HepG2 (cell line): ENCODE data around the gene INSIG2. TPM values are rescaled to one million over a fixed set of nuclear protein-coding genes. Genes with fewer than 3 reads are reported as not detected.
A peak's percentile ranks its signal among the peaks of the same experiment; 100 is the strongest.

Experiments
- AKNA ChIP-seq: sonication (generic); formaldehyde crosslinking; IDR thresholded peaks from 2 replicates; pipeline ENCODE4 v1.4.0; 2020; ENCODE audit warnings: missing genetic modification reagents, borderline replicate concordance
- ARID4A ChIP-seq: sonication (generic); formaldehyde crosslinking; IDR thresholded peaks from 2 replicates; pipeline ENCODE4 v1.5.0; 2020; ENCODE audit warnings: mild to moderate bottlenecking, missing genetic modification reagents, borderline replicate concordance
- FOXJ3 ChIP-seq: sonication (generic); formaldehyde crosslinking; IDR thresholded peaks from 2 replicates; pipeline ENCODE4 v1.4.0; 2020; ENCODE audit warnings: missing genetic modification reagents, mild to moderate bottlenecking, borderline replicate concordance
- HBP1 ChIP-seq: IDR thresholded peaks from 2 replicates; pipeline ENCODE4 v1.6.1; 2016; ENCODE audit warnings: low read depth, control low read depth
- HDAC1 ChIP-seq: sonication (generic); formaldehyde crosslinking; IDR thresholded peaks from 2 replicates; pipeline ENCODE4 v1.5.1; 2020; ENCODE audit warnings: mild to moderate bottlenecking, missing genetic modification reagents
- HDAC6 ChIP-seq: fragments of 200-600 bp; sonication (generic); IDR thresholded peaks from 2 replicates; pipeline ENCODE4 v1.7.0; 2017; ENCODE audit warnings: mild to moderate bottlenecking, antibody characterized with exemption, low read length, low read depth
- MAFF ChIP-seq: IDR thresholded peaks from 2 replicates; pipeline ENCODE4 v1.6.1; 2011; ENCODE audit warnings: low read depth, low read length, improper control_type of control experiment
- MAFK ChIP-seq, 2 experiments: IDR thresholded peaks in 1 of 2; conservative IDR thresholded peaks in 1 of 2; 2 replicates each; pipeline ENCODE4 v1.6.1; 2011; ENCODE audit warnings: improper control_type of control experiment in 2 of 2, low read length in 2 of 2
- NR2F6 ChIP-seq, 2 experiments: IDR thresholded peaks; 2 replicates each; pipeline ENCODE4 v1.6.1; 2016; ENCODE audit warnings: antibody characterized with exemption in 1 of 2, mild to moderate bottlenecking in 1 of 2
- RBFOX2 ChIP-seq: fragments of 200-400 bp; formaldehyde crosslinking; IDR thresholded peaks from 2 replicates; pipeline ENCODE4 v1.6.1; 2017; ENCODE audit warnings: low read depth, mild to moderate bottlenecking, low read length
- SATB2 ChIP-seq: sonication (generic); formaldehyde crosslinking; IDR thresholded peaks from 2 replicates; pipeline ENCODE4 v1.5.0; 2020; ENCODE audit warnings: missing genetic modification reagents
- SOX6 ChIP-seq, 2 experiments: fragments of 450-650 bp in 1 of 2; sonication (generic) in 1 of 2; formaldehyde crosslinking in 1 of 2; IDR thresholded peaks; 2 replicates each; pipeline versions ENCODE4 v1.4.0 to v1.6.1; 2017 to 2020; ENCODE audit warnings: antibody characterized with exemption in 1 of 2, mild to moderate bottlenecking in 1 of 2, missing genetic modification reagents in 1 of 2
- THRA ChIP-seq: sonication (generic); formaldehyde crosslinking; IDR thresholded peaks from 2 replicates; pipeline ENCODE4 v1.4.0; 2020; ENCODE audit warnings: missing genetic modification reagents, borderline replicate concordance
- ZKSCAN8 ChIP-seq: IDR thresholded peaks from 2 replicates; pipeline ENCODE4 v1.6.1; 2016; ENCODE audit warnings: borderline replicate concordance, missing genetic modification reagents, missing compliant biosample characterization
- ZNF879 ChIP-seq: sonication (generic); formaldehyde crosslinking; IDR thresholded peaks from 2 replicates; pipeline ENCODE4 v1.8.1; 2023; ENCODE audit warnings: missing genetic modification reagents
- polyA plus RNA-seq, 8 experiments: library from polyadenylated mRNA; depleted of rRNA in 3 of 8; stranded (reverse) in 7 of 8; unstranded in 1 of 8; fragments of >200 nt; fragmentation: Illumina TruSeq in 4 of 8; extraction: Trizol in 4 of 8; gene quantifications; 2 replicates each; pipeline versions ENCODE4 v1.2.1 to v1.2.3, GENCODE V29; 2011 to 2016; ENCODE audit warnings: low read depth in 4 of 8, missing spikeins in 1 of 8, mixed read lengths in 1 of 8; ENCODE audit not compliant: insufficient read depth in 1 of 8
- total RNA-seq, 5 experiments: library from RNA; depleted of rRNA; stranded (reverse); fragments of >200 nt; fragmentation: Illumina TruSeq; extraction: Trizol; gene quantifications; 2 replicates each; pipeline ENCODE4 v1.2.3, GENCODE V29; 2016; ENCODE audit warnings: low read depth in 1 of 5

The INSIG2 gene
- total and polyA plus RNA-seq, 2 of the 13 experiments (the other 11 are each of a cell fraction or from before 2014, with no cell fraction given): 73.5 to 481 TPM

GRCh38 chr2:118090387-118091139 is 2.3 kb downstream of the INSIG2 start (continued):
- TF ChIP-seq ARID4A (0 out of 2 replicates have a peak, but pooled peaks have one; percentile 25), HBP1 (CRISPR knock-in tag) (no peak), MAFF (peak; percentile 94), SOX6 (IDR thresholded peaks at IDR 0.05) (no peak), SOX6 (CRISPR knock-in tag; IDR thresholded peaks at IDR 0.05) (peak; percentile 25), FOXJ3 (CRISPR knock-in tag) (0 out of 2 replicates have a peak, but pooled peaks have one; percentile 28), RBFOX2 (peak; percentile 74), MAFK (conservative IDR thresholded peaks at IDR 0.05 in 1 of 2, IDR thresholded peaks at IDR 0.05 in 1 of 2; ENCODE audit: low read length in 2 of 2) (peak; percentile 92 to 96), NR2F6 (IDR thresholded peaks at IDR 0.05) (no peak), NR2F6 (CRISPR knock-in tag; IDR thresholded peaks at IDR 0.05) (0 out of 2 replicates have a peak, but pooled peaks have one; percentile 18), HDAC1 (CRISPR knock-in tag) (no peak), ZKSCAN8 (CRISPR knock-in tag) (0 out of 2 replicates have a peak, but pooled peaks have one; percentile 40), THRA (CRISPR knock-in tag) (peak; percentile 53; the same call in 1 of the 2 replicates), AKNA (0 out of 2 replicates have a peak, but pooled peaks have one; percentile 39), SATB2 (CRISPR knock-in tag) (0 out of 2 replicates have a peak, but pooled peaks have one; percentile 42), HDAC6 (0 out of 2 replicates have a peak, but pooled peaks have one; percentile 71), ZNF879 (CRISPR knock-in tag) (0 out of 2 replicates have a peak, but pooled peaks have one; percentile 26)
